ENCODE measurements around the gene M1AP. TPM values are rescaled to one million over a fixed set of nuclear protein-coding genes. Genes with fewer than 3 reads are reported as not detected.

Gene M1AP
- total and polyA plus RNA-seq, 9 of the 15 experiments (the other 6 are each of a cell fraction or from before 2014, with no cell fraction given) = 0.06 to 0.33 (median 0.11) TPM; not detected in 4

DNA sequence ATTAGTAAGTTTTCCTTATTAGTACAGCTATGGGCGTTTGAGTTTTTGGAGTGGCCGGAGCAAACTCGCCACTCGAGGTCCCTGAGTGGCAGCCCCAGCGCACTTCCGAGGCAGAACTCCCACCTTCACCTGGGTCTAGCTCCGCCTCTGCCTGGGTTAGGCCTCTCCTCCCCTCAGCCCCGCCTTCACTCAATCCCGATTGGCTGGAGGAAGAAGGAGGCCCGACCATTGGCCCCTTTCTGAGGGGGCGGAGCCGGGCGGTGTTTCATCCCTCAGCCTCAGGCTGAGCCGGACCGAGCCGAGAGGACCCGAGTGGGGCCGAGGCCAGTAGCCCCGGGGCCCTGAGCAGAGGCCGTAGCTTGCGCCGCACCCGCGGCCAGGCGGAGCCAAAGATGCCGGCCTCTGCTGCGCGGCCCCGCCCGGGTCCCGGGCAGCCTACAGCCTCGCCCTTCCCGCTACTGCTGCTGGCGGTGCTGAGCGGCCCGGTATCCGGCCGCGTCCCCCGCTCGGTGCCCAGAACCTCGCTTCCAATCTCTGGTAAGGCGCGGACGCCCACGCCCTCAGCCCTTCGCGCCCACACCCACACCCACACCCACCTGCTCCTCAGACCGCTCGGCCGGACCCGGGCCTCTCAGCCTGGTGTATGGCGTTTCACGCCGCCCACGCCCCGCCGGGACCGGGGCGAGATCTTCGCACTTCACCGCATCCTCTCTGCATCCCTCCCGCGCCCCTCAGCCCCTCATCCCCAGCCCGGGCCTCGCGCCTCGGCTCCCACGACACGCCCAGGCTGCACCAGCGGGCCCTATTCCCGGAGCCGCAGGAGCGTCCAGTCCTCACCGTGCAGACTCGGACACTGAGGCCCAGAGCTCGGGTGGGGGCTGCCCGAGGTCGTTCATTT, 6.1 kb upstream of the M1AP start, which contains the start of gene SEMA4F (continued):
- TF ChIP-seq, protein P1, sequence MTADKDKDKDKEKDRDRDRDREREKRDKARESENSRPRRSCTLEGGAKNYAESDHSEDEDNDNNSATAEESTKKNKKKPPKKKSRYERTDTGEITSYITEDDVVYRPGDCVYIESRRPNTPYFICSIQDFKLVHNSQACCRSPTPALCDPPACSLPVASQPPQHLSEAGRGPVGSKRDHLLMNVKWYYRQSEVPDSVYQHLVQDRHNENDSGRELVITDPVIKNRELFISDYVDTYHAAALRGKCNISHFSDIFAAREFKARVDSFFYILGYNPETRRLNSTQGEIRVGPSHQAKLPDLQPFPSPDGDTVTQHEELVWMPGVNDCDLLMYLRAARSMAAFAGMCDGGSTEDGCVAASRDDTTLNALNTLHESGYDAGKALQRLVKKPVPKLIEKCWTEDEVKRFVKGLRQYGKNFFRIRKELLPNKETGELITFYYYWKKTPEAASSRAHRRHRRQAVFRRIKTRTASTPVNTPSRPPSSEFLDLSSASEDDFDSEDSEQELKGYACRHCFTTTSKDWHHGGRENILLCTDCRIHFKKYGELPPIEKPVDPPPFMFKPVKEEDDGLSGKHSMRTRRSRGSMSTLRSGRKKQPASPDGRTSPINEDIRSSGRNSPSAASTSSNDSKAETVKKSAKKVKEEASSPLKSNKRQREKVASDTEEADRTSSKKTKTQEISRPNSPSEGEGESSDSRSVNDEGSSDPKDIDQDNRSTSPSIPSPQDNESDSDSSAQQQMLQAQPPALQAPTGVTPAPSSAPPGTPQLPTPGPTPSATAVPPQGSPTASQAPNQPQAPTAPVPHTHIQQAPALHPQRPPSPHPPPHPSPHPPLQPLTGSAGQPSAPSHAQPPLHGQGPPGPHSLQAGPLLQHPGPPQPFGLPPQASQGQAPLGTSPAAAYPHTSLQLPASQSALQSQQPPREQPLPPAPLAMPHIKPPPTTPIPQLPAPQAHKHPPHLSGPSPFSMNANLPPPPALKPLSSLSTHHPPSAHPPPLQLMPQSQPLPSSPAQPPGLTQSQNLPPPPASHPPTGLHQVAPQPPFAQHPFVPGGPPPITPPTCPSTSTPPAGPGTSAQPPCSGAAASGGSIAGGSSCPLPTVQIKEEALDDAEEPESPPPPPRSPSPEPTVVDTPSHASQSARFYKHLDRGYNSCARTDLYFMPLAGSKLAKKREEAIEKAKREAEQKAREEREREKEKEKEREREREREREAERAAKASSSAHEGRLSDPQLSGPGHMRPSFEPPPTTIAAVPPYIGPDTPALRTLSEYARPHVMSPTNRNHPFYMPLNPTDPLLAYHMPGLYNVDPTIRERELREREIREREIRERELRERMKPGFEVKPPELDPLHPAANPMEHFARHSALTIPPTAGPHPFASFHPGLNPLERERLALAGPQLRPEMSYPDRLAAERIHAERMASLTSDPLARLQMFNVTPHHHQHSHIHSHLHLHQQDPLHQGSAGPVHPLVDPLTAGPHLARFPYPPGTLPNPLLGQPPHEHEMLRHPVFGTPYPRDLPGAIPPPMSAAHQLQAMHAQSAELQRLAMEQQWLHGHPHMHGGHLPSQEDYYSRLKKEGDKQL (CRISPR knock-in tag; IDR thresholded peaks at IDR 0.05; ENCODE audit: borderline replicate concordance) = no peak
- TF ChIP-seq SMARCB1 (IDR thresholded peaks at IDR 0.05; ENCODE audit: insufficient read length, low read depth) (no peak), SMAD1 (IDR thresholded peaks at IDR 0.05; ENCODE audit: low read depth, low read length, partially characterized antibody) (no peak), ZNF143 (CRISPR knock-in tag; IDR thresholded peaks at IDR 0.05) (no peak), NFYB (IDR thresholded peaks at IDR 0.05; ENCODE audit: extremely low read depth, insufficient read length) (peak; percentile 97), FUS (optimal IDR thresholded peaks at IDR 0.05; ENCODE audit: low read depth, low read length) (no peak), ZNF316 (IDR thresholded peaks at IDR 0.05) (no peak), TBP (optimal IDR thresholded peaks at IDR 0.05; ENCODE audit: low read depth, low read length) (no peak), SP1 (CRISPR knock-in tag; IDR thresholded peaks at IDR 0.05) (peak; percentile 64; the same call in 1 of the 2 replicates), ZNF586 (CRISPR knock-in tag; conservative IDR thresholded peaks at IDR 0.05) (no peak), NEUROD1 (IDR thresholded peaks at IDR 0.05; ENCODE audit: borderline replicate concordance, low read depth, low read length, partially characterized antibody) (no peak), HNRNPH1 (optimal IDR thresholded peaks at IDR 0.05; ENCODE audit: low read depth, low read length) (no peak), TRIM28 (IDR thresholded peaks at IDR 0.05) (no peak), NONO (IDR thresholded peaks at IDR 0.05; ENCODE audit: low read depth in 2 of 2, low read length in 1 of 2) (no peak), RFX1 (IDR thresholded peaks at IDR 0.05) (no peak), ZNF3 (CRISPR knock-in tag; IDR thresholded peaks at IDR 0.05) (no peak)
- TF ChIP-seq, protein P2, sequence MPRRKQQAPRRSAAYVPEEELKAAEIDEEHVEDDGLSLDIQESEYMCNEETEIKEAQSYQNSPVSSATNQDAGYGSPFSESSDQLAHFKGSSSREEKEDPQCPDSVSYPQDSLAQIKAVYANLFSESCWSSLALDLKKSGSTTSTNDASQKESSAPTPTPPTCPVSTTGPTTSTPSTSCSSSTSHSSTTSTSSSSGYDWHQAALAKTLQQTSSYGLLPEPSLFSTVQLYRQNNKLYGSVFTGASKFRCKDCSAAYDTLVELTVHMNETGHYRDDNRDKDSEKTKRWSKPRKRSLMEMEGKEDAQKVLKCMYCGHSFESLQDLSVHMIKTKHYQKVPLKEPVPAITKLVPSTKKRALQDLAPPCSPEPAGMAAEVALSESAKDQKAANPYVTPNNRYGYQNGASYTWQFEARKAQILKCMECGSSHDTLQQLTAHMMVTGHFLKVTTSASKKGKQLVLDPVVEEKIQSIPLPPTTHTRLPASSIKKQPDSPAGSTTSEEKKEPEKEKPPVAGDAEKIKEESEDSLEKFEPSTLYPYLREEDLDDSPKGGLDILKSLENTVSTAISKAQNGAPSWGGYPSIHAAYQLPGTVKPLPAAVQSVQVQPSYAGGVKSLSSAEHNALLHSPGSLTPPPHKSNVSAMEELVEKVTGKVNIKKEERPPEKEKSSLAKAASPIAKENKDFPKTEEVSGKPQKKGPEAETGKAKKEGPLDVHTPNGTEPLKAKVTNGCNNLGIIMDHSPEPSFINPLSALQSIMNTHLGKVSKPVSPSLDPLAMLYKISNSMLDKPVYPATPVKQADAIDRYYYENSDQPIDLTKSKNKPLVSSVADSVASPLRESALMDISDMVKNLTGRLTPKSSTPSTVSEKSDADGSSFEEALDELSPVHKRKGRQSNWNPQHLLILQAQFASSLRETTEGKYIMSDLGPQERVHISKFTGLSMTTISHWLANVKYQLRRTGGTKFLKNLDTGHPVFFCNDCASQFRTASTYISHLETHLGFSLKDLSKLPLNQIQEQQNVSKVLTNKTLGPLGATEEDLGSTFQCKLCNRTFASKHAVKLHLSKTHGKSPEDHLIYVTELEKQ (CRISPR knock-in tag; IDR thresholded peaks at IDR 0.05) = no peak
